GM23248 (cell line): ENCODE results near the gene ITGB2. TPM values are rescaled to one million over a fixed set of nuclear protein-coding genes. Genes with fewer than 3 reads are reported as not detected.
A peak's percentile ranks its signal among the peaks of the same experiment; 100 is the strongest.
"Not testable (repeated sequence)": the region's sequence is repeated elsewhere in the genome, so short reads cannot be mapped to it uniquely, and the experiment has no call there.

ENCODE experiments used
- DNase-seq: peaks from one replicate; pipeline ENCODE4 v3.0.0-alpha.2; 2015
- H2AFZ ChIP-seq: fragments of 200-600 bp; sonication (generic); 2 replicates; pipeline ENCODE4 v1.6.1; 2016; ENCODE audit warnings: antibody characterized with exemption
- H3F3A ChIP-seq: fragments of 200-600 bp; sonication (generic); 2 replicates; pipeline ENCODE4 v1.6.1; 2016; ENCODE audit warnings: mild to moderate bottlenecking, antibody characterized with exemption, mixed run types; ENCODE audit not compliant: insufficient read depth
- H3K27ac ChIP-seq: fragments of 200-600 bp; sonication (generic); 2 replicates; pipeline ENCODE4 v1.5.1; 2016; ENCODE audit warnings: mild to moderate bottlenecking
- H3K27me3 ChIP-seq: fragments of 200-600 bp; sonication (generic); replicated peaks from 2 replicates; pipeline ENCODE4 v1.6.1; 2016; ENCODE audit warnings: mild to moderate bottlenecking; ENCODE audit not compliant: insufficient read depth
- H3K36me3 ChIP-seq: fragments of 200-600 bp; sonication (generic); 2 replicates; pipeline ENCODE4 v1.6.1; 2016; ENCODE audit warnings: low read depth, mild to moderate bottlenecking
- H3K4me1 ChIP-seq: fragments of 200-600 bp; sonication (generic); 2 replicates; pipeline ENCODE4 v1.6.1; 2016; ENCODE audit warnings: mild to moderate bottlenecking; ENCODE audit not compliant: insufficient read depth
- H3K4me2 ChIP-seq: fragments of 200-600 bp; sonication (generic); one replicate; pipeline ENCODE4 v1.6.1; 2016; ENCODE audit warnings: mild to moderate bottlenecking; ENCODE audit not compliant: unreplicated experiment
- H3K4me3 ChIP-seq: fragments of 200-600 bp; sonication (generic); 2 replicates; pipeline ENCODE4 v1.5.1; 2016; ENCODE audit warnings: mild to moderate bottlenecking
- H3K79me2 ChIP-seq: fragments of 200-600 bp; sonication (generic); 2 replicates; pipeline ENCODE4 v1.6.1; 2016; ENCODE audit warnings: mild to moderate bottlenecking; ENCODE audit not compliant: insufficient read depth
- H3K9ac ChIP-seq: fragments of 200-600 bp; sonication (generic); 2 replicates; pipeline ENCODE4 v1.6.1; 2016; ENCODE audit warnings: mild to moderate bottlenecking
- H3K9me2 ChIP-seq: fragments of 200-600 bp; sonication (generic); 2 replicates; pipeline ENCODE4 v1.6.1; 2016; ENCODE audit warnings: mixed run types, mild to moderate bottlenecking, moderate library complexity; ENCODE audit not compliant: insufficient read depth
- H3K9me3 ChIP-seq: fragments of 200-600 bp; sonication (generic); one replicate; pipeline ENCODE4 v1.6.1; 2017; ENCODE audit warnings: low read depth
- H4K20me1 ChIP-seq: fragments of 200-600 bp; sonication (generic); 2 replicates; pipeline ENCODE4 v1.6.0; 2016; ENCODE audit not compliant: insufficient read depth
- EZH2 ChIP-seq: fragments of 200-600 bp; sonication (generic); IDR thresholded peaks from 2 replicates; pipeline ENCODE4 v1.6.1; 2018; ENCODE audit warnings: antibody characterized with exemption, mild to moderate bottlenecking; ENCODE audit not compliant: insufficient read depth, poor library complexity, severe bottlenecking
- EZH2phosphoT487 ChIP-seq: fragments of 200-600 bp; sonication (generic); IDR thresholded peaks from 2 replicates; pipeline ENCODE4 v1.6.1; 2018; ENCODE audit warnings: antibody characterized with exemption, moderate library complexity, mild to moderate bottlenecking, low read depth; ENCODE audit not compliant: insufficient read depth
- WGBS, 2 experiments: methylation state at CpG; one replicate each; pipeline ENCODE4 v1.1.6; 2015 to 2017; ENCODE audit warnings: low lambda C conversion rate in 2 of 2, low coverage in 1 of 2; ENCODE audit errors: missing lambda C conversion rate in 2 of 2; 5-methylcytosine and 5-hydroxymethylcytosine counted together
- in situ Hi-C: fragments of 300-500 bp; cut with MboI; formaldehyde crosslinking; loops from 2 replicates; pipeline ENCODE4 v1.15.0; 2020
- polyA plus RNA-seq: library from polyadenylated mRNA; unstranded; fragments of >200 nt; fragmentation: Nextera tagmentation; extraction: Ambion mirVana; gene quantifications from 2 replicates; pipeline ENCODE4 v1.2.1, GENCODE V29; 2016
- total RNA-seq: library from RNA; depleted of rRNA; stranded (reverse); fragments of >200 nt; shearing (Covaris generic); gene quantifications from 2 replicates; pipeline ENCODE4 v1.2.3, GENCODE V29; 2014

ITGB2 gene
- total and polyA plus RNA-seq, 2 experiments from 2014 or later: 1.3 to 2.2 TPM

DNA sequence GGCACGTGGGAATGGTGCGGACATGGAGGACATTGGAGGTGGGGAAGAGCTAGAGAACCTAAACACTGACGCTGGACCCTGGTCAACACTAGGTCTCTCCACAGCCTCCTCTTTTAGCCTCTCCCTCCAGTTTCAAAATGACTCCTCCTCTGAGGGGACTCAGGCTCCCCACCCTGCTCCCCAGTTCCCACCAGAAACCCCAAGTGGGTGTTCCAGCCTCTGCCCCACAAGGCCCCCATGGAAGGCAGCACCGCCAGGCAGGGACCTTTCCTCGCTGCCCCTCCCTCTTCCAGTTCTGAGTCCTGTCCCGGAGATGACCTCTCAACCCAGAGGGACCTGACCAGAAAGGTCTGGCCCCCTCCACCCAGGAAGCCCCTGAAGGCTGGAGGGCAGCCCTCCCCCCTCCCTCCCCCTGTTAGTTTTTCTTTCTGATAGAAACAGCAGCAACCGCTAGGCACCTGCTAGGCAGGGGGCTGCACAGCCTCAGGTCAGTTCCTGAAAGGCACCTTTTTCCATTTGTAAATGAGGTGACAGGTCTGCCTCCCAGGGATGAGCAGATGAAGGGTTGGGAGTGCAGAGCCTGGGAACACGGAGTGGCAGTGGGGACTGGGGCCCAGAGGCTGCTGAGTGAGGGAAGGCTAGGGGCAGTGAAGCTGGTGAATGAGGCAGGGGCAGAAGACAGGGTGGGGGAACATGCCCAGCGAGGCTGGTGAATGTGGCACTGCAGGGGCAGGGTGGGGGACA, 9.3 kb upstream of the ITGB2 start:
- TF ChIP-seq EZH2 (no peak), EZH2phosphoT487 (no peak)
- H3K9me2 ChIP-seq: no peaks in the 10 kb centered on the region
- no peaks in the 10 kb centered on the region for H3K36me3 ChIP-seq
- H3F3A ChIP-seq: peaks cover 26% of the 10 kb centered on the region
- in situ Hi-C loops: loop anchor here (10.0 to 25.0 kb wide), 2 partner anchors 125 to 418 kb away; partner anchors contain the start of gene UBE2G2
- H3K4me3 ChIP-seq: no peak overlapping the region
- no peaks in the 10 kb centered on the region for H4K20me1 ChIP-seq
- 72 to 74% methylated on average over 8 to 9 of the region's 9 CpGs for WGBS, 2 experiments
- no peaks in the 10 kb centered on the region for H3K9me3 ChIP-seq
- H3K79me2 ChIP-seq: no peaks in the 10 kb centered on the region
- no peak for DNase-seq
- no peak overlapping the region for H3K4me2 ChIP-seq
- no peak overlapping the region for H2AFZ ChIP-seq
- peaks cover 55% of the 10 kb centered on the region for H3K4me1 ChIP-seq
- no peaks in the 10 kb centered on the region for H3K27me3 ChIP-seq
- no peak overlapping the region for H3K27ac ChIP-seq
- no peak overlapping the region for H3K9ac ChIP-seq

DNA sequence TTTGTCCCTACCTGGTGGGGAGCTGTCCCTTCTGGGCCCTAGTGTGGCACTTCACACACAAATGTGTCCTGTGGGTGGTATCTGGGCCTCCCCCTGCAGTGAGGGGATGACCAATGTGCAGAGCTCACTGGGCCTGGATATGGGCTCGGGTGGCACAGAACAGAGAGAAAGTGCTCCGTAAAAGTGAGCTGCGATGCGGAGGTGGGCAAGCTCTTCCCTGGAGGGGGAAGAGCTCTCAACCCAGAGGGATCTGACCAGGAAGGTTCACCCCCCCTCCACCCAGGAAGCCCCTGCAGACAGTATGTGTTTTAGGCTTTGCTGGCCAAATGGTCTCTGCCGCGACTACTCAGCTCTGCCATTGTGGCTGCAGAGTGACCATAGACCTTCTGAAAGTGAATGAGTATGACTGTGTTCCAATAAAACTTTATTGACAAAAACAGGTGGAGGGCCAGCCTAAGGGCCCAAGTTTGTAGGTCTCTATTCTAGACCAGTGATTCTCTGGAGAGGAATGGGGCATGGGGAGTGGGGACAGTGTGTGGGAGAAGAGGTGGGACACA, 8.6 kb upstream of the ITGB2 start:
- in situ Hi-C loops: loop anchor here (25.0 kb wide), 1 partner anchor 417 kb away; no protein-coding TSS in a partner anchor
- Histone ChIP-seq H3K36me3 (no peaks in the 10 kb centered on the region), H3K9ac (no peak overlapping the region), H3K79me2 (no peaks in the 10 kb centered on the region), H3K4me1 (peaks cover 61% of the 10 kb centered on the region), H3K9me3 (no peaks in the 10 kb centered on the region), H4K20me1 (no peaks in the 10 kb centered on the region), H3K4me2 (peak overlapping the region; percentile 44), H3K4me3 (no peak overlapping the region), H3K27me3 (no peaks in the 10 kb centered on the region), H3K27ac (peak overlapping the region; percentile 95), H2AFZ (no peak overlapping the region), H3F3A (peaks cover 32% of the 10 kb centered on the region), H3K9me2 (no peaks in the 10 kb centered on the region)
- TF ChIP-seq EZH2phosphoT487 (no peak), EZH2 (no peak)
- WGBS, 2 experiments: 82 to 90% methylated on average over 6 of the region's 6 CpGs
- DNase-seq: peak; percentile 32

DNA sequence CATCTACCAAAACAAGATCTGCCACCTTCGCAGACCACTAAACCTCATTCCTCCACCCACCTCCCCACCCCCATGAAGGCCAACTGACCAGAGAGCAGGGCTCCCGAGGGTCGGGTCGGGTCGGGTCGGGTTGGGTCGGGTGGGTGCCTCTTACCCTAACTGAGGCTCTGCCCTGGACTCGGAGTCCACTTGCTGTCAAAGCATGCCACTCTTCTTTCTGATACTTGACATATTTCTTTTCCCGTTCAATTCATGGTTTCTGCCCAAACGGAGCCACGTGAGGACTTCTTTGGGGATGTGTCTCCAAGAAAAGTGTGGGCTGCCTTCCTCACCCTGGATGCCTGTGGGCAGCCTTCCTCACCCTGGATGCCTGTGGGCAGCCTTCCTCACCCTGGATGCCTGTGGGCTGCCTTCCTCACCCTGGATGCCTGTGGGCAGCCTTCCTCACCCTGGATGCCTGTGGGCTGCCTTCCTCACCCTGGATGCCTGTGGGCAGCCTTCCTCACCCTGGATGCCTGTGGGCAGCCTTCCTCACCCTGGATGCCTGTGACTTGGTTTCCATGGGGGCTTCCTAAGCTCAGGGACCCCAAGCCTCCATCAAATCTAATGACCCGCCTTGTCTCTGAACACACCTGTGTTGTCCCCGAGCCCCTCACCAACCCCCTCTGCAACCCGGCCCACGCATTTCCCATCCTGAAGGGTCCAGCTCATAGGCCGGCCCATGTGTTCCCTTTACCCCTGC, 8.0 kb upstream of the ITGB2 start:
- Histone ChIP-seq H3F3A (peaks cover 35% of the 10 kb centered on the region), H3K4me1 (peaks cover 61% of the 10 kb centered on the region), H3K4me3 (peak overlapping the region; percentile 57), H3K4me2 (peak overlapping the region; percentile 78), H3K9ac (peak overlapping the region; percentile 79), H3K27ac (peak overlapping the region; percentile 95)
- H3K36me3 ChIP-seq, H2AFZ ChIP-seq, H4K20me1 ChIP-seq, H3K9me3 ChIP-seq, H3K9me2 ChIP-seq, H3K27me3 ChIP-seq, H3K79me2 ChIP-seq: not testable (repeated sequence)
- TF ChIP-seq EZH2phosphoT487: peak; percentile 83; the same call in 1 of the 2 replicates
- DNase-seq: peak; percentile 86
- 42 to 49% methylated on average over 11 to 16 of the region's 16 CpGs for WGBS, 2 experiments
- in situ Hi-C loops: loop anchor here (25.0 kb wide), 1 partner anchor 416 kb away; no protein-coding TSS in a partner anchor

DNA sequence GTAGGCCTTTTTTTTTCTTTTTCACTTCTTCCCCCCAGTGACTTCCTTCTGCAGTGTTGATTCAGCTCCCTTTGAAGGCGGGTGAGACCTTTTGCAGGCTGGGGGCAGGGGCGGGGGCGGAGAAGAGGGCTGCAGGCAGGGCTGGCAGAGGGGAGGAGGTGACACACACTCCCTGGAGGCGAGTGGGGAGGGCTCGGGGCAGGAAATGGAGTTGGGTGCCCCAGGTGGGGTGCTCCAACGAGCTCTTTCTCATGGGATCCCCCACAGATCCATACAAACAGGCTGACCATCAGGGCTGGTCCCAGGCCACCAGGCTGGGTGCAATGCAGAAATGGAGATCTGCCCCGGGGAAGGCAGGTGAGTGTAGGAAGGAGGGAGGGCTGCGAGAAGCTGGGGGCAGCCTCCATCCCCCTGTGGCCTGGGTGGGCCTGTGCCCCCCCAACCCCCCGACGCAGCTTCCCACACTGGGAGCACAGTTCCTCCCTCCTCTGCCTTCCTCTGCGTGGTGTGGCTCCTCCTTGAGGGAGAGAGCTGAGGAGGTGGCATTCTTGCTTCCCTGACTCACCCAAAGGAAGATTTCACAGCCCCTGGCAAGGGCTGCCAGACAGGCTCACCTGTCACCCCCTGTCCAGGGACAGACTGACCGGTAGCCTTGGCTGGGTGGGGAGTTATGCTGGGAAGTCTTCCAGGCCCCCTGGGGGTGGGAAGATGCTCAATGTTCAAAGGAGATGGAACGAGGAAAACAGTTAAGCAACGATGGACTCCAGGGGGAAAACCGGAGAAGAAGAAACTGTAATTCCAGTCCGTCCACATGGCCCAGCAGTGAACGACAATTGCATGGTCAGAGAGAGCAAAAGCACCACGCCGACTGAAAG, 7.1 kb upstream of the ITGB2 start:
- H3K9me2 ChIP-seq: no peaks in the 10 kb centered on the region
- WGBS, 2 experiments: 1 to 4% methylated on average over 15 to 19 of the region's 19 CpGs
- peaks cover 35% of the 10 kb centered on the region for H3F3A ChIP-seq
- peak overlapping the region; percentile 78 for H3K4me2 ChIP-seq
- no peaks in the 10 kb centered on the region for H3K9me3 ChIP-seq
- in situ Hi-C loops: loop anchor here (25.0 kb wide), 1 partner anchor 416 kb away; no protein-coding TSS in a partner anchor
- DNase-seq: peak; percentile 91
- no peaks in the 10 kb centered on the region for H4K20me1 ChIP-seq
- H3K4me1 ChIP-seq: peaks cover 61% of the 10 kb centered on the region
- no peaks in the 10 kb centered on the region for H3K79me2 ChIP-seq
- H3K27ac ChIP-seq: peak overlapping the region; percentile 95
- H3K36me3 ChIP-seq: no peaks in the 10 kb centered on the region
- peak overlapping the region; percentile 79 for H3K9ac ChIP-seq
- H3K4me3 ChIP-seq: peak overlapping the region; percentile 57
- no peak for TF ChIP-seq EZH2
- TF ChIP-seq EZH2phosphoT487: no peak
- H3K27me3 ChIP-seq: no peaks in the 10 kb centered on the region
- no peak overlapping the region for H2AFZ ChIP-seq
